GM18868 (cell line): ENCODE data around the gene SMIM45.

Experiments
- ATAC-seq: cut with Tn5 transposase; IDR thresholded peaks from one replicate; pipeline ENCODE4 v1.9.1; 2021; ENCODE audit warnings: mild to moderate bottlenecking, moderate library complexity; ENCODE audit not compliant: unreplicated experiment

The SMIM45 gene

DNA sequence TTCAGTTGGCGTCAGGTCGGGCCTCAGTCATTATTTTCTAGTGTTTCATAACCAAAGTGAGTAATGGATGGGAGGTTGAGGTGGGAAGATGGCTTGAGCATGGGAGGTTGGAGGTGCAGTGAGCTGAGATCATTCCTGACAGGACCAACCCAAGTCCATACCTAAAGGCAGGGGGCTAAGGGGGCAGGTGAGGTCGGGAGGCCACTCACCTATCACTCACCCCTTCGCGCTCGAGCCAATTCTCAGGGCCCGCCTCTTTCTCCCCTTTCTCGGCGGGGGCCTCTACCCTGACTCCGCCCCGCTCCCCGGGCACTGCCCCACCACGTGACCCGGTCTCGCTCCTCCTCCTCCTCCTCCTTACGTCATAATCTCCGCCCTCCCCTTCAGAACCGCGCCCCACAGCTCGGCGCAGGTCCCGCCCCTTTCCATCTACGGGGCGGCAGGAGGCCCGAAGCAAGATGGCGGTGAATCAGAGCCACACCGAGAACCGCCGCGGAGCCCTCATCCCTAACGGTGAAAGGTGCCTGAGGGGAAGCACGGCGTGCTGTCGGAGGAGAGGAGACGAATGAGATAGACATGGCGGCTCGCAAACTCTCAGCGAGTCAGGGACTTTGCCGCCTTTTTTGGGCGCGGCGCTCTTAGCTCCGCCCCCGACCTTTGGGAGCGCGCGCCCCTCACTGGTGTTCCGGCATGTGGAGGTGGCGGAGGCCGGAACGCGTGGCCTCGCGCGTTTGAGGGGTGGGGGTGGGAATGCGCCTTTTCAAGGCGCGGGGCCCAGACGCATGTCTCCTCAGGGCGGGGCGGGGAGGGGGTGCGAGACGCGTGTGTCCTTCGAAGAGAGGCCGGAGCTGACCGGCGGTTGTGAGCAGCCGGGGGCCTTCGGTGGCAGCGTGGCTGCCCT lies 46.7 kb downstream of the SMIM45 start, which contains the start of gene WBP2NL:
Gene WBP2NL (plus strand): TSS at position 428 of the 901 bp plus-strand sequence. CDS start 31 bp downstream, at position 459.
- ATAC-seq: no peak

DNA sequence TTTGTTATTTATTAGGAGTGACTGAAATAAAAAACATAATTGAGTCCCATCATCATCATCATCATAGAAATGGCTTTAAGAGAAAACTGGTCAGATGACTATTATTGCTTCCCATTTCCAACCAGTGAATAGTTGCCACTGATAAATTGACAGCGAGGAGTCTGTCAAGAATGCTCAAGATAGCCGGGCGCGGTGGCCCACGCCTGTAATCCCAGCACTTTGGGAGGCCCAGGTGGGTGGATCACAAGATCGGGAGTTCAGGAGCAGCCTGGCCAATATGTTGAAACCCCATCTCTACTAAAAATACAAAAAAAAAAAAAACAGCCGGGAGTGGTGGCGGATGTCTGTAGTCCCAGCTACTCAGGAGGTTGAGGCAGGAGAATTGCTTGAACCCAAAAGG lies 48.5 kb downstream of the SMIM45 start:
- no peak for ATAC-seq

DNA sequence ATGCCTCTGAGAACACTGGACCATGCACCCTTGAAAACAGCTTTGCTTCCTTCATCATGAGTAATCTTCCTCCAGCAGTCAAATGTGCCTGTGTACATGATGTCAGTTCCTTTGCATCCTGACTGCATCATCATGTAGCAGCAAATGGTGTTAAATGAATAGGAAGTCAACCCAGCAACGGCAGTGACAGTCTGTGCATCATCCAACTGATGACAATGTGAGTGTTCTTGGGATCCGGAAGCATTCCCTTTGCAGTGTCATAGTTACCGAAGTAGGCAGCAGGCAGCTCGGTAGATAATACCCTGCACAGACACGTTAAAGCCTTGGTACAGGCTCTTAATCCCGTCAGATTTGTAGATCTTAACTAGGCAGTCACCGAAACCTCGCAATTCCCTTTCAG lies 49.2 kb downstream of the SMIM45 start:
- ATAC-seq: no peak

DNA sequence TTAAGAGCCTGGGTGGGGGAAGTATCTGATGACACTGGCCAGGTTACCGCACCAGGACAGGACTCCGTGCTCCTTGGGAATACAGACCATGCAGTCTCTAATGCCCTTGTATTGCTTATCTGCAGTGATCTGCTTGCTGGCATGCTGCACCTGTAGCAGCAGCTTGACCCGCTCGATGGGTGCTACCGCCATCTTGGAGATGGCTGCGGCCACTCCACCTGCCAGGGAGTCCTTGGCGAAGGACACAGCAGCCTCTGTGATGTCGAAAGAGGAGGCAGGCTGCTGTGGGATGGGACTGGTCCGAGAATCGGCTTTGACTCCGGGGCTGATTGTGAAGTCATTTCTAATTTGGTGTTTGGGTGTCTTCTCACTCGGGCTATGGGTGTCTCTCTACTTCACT lies 49.8 kb downstream of the SMIM45 start:
- ATAC-seq: no peak

DNA sequence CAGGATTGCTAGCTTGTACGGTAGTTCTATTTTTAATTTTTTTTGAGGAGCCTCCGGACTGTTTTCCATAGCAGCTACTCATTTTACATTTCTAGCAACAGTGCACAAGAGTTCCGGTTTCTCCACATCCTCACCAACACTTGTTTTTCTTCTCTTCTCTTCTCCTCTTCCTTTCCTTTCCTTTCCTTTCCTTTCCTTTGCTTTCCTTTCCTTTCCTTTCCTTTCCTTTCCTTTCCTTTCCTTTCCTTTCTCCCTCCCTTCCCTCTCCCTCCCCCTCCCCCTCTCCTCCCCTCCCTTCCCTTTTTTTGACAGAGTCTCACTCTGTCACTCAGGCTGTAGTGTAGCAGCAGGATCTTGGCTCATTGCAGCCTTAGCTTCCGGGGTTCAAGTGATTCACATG lies 56.0 kb downstream of the SMIM45 start:
- ATAC-seq: no peak
